GM18517 (cell line): Measurements from ENCODE around the gene KRT35.

ENCODE experiments used
- ATAC-seq: cut with Tn5 transposase; IDR thresholded peaks from one replicate; pipeline ENCODE4 v1.9.1; 2021; ENCODE audit warnings: mild to moderate bottlenecking, moderate library complexity; ENCODE audit not compliant: unreplicated experiment

KRT35 gene

GRCh38 chr17:41428591-41429291 lies 52.2 kb downstream of the KRT35 start:
- no peak for ATAC-seq
